NCI-H1930 (cell line): ENCODE results near the gene PRELID2.
"Not testable (repeated sequence)": the region's sequence is repeated elsewhere in the genome, so short reads cannot be mapped to it uniquely, and the experiment has no call there.

Experiments
- DNase-seq, 2 experiments: peaks; one replicate each; lab custom pipeline; 2025; lab: John Stamatoyannopoulos, UW

The PRELID2 gene

GRCh38 chr5:145834917-145835847 lies at the start of gene PRELID2:
Gene PRELID2 (minus strand): TSS chr5:145835342. CDS start chr5:145835251, 91 bp downstream.
- DNase-seq: peak; percentile 25 to 75

GRCh38 chr5:145874765-145875164 lies 39.6 kb upstream of the PRELID2 start:
- no peak for DNase-seq

GRCh38 chr5:145872914-145873313 lies 37.8 kb upstream of the PRELID2 start, which contains the start of gene GRXCR2:
Gene GRXCR2 (minus strand): TSS chr5:145873014. CDS start chr5:145872968, 46 bp downstream.
- DNase-seq: no peak

DNA sequence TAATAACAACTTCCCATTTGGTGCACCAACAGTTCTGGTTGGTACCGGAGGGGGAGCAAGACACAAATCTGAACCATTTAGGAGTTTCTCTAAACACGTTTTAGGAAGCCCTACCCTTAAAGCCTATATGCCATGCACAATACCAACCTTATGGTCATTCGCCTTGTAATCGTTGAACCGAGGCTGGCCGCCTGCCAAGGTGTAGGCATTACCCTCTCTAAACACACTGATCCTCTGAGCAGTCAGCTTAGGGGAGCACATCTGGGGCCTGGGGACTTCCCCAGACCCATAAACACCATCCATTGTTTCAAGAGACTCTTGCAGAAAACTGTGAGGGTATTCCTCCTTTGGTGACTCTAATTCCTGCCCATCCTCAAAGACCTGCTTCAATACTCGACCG lies 37.3 kb upstream of the PRELID2 start:
- no peak for DNase-seq

- no peak for DNase-seq
These were observed 34.6 kb upstream of the PRELID2 start for GRCh38 chr5:145869753-145870152.

DNA sequence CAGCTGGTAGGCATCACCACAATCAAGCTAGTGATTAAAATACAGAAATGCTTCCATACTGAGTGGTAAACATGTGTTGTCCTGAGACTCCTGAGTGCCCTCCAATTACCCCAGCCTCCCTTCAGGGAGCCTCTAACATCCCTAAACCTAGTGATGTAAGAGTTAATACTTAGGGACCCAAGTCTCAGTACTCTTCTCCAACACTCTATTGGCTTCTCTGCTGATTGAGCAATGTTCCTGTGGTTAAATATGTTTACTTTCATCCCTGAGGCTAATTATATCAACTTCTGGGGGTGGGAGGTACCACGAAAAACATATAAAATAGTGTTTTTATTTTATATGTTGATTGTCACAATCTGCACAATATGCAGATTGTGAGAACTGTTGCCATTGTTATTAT lies 32.7 kb upstream of the PRELID2 start:
- DNase-seq: no peak

DNA sequence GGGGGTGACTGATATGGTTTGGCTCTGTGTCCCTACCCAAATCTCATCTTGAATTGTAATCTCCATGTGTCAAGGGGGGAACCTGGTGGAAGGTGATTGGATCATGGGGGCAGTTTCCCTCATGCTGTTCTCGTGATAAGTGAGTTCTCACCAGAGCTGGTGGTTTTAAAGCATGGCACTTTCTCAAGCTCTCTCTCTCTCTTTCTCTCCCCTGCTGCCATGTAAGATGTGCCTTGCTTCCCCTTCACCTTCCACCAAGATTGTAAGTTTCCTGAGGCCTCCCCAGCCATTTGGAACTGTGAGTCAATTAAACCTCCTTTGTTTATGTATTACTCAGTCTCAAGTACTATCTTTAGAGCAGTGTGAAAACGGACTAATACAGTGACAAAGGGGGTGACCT lies 29.3 kb upstream of the PRELID2 start:
- not testable (repeated sequence) for DNase-seq

GRCh38 chr5:145863003-145863402 lies 27.9 kb upstream of the PRELID2 start:
- DNase-seq: no peak

- no peak for DNase-seq
These were observed 24.8 kb upstream of the PRELID2 start for GRCh38 chr5:145859897-145860296.

DNA sequence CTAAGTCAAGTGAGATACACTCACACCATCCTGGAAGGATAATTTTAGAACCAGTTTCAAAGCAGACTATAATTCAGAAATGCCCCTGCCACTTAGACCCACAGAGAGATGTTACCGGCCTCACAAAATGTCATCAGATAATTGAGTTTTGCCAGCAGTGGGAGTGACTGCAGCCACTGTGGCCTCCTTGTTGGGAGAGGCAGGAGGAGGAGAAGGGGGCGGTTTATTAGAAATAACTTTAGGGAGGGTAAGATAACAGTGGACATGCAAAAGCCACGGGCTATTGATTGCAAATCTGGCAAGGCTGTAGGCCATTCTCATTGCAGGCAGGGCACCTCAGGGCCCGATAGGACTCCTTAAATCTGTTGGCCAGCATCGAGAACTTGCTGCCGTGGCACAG lies 24.3 kb upstream of the PRELID2 start:
- no peak for DNase-seq

DNA sequence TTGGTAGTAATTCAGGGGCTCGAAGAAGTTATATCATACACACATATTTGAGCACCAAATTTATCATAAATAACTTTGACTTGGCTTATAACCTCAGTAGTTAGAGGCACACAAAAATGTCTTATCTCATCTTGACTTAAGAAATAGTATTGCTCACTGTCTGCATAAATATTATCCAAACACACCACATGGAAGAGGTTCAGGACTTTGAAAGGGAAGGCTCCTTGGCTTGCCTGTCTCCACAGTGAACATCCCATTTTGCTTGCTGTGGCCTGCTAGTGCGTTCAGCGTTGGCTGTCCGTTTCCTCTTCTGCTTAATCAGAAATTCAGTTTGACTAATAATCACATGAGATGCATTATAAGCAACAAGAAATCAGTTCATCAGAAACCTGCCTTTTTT lies 23.8 kb upstream of the PRELID2 start:
- DNase-seq: no peak

DNA sequence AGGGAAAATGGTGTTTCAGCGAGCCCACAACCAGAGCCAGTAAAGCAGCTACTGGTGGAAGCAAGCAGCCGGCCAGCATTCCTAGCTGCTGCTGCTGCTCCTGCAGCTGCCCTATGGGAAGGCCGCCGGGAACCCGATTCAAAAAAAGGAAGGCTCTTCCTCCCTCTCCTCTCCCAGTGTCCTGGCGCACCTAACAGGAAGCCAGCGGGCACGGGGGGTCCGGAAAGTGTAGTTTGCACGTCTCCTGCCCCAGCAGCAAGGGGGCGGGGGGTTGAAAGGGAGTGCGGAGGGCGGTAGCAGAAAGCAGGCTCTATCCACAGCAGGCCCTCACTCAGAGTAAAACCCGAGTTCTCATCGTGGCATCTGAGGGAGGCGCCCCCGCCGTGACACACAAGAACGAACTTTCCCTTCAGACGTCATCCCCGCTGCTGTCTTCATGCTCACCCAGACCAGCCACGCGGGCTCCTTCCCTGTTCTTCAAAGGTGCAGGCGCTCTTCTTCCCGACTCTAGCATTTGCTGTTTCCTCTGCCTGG lies 21.2 kb upstream of the PRELID2 start:
- DNase-seq: no peak

- no peak for DNase-seq
These were observed 20.7 kb upstream of the PRELID2 start for GRCh38 chr5:145855763-145856267.

DNA sequence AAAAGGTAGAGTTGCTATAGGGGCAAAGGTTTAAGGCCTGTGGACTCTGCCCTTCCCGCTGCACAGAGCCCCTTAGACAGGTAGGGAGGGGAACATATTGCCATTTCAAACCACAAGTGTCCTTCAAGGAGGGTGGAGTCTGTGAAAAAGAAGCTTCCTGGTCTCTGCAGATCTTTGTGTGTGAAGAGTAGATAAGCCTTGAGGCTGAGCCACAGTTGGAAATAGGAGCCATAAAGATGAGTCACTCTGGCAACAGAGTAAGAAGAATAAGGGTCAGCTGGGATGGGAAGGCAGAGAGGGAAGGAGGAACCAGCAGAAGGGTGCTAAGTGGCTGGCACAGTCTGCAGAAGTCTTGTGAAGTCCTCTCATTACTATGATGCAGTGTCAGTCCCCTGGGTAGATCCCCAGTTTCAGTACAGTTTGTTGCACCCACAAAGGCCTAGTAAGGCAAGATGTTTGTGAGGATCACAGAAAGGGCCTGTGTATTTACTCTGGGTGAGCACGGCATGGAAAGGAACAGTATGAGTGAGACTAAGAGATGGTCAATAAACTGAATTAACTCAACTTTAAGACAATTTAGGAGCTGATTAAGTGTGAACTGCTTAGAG lies 19.6 kb upstream of the PRELID2 start:
- no peak for DNase-seq

DNA sequence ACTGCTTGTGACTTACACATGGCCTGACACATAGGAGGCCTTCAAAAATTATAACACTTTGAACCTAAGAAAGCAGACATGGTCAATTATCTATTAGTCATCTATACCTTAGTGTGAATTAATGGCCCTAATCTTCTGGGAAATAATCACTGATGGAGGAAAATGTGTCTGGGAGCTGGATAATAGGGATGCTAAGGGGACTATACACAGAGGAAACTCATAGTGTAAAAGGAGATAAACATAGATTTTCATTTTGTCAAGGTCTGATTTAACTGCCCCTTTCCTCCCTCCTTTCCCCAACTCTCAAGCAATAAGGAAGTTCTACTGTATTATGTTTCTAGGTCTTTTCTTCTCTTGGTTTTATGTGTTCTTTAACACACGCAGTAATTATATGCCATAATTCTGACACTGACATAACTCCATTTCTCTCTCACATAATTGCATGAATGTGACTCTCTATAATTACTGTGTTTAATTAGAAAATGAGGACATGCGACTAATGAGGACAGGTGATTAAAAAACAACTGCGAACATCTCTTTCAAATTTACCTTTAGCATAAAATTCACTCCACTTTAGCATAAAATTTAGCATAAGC lies 18.7 kb upstream of the PRELID2 start:
- DNase-seq: no peak

DNA sequence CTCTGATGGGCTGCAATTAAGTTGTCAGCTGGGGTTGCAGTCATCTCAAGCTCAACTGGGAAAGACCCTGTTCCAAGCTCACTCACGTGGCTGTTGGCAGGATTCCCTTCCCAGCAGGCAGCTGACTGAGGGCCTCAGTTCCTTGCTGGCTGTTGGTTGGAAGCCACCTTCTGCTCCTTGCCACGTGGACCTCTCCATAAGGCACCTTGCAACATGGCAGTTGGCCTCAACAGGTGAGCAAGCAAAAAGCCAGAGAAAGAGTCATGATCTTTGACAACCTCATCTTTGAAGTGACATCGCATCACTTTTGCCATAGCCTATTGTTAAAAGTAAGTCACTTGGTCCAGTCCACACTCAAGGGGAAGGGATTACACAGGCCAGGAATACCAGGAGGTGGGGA lies 17.8 kb upstream of the PRELID2 start:
- DNase-seq: no peak

- no peak for DNase-seq
These were observed 13.7 kb upstream of the PRELID2 start for GRCh38 chr5:145848854-145849253.

- DNase-seq: no peak
These were observed 12.7 kb upstream of the PRELID2 start for GRCh38 chr5:145847499-145848497.

DNA sequence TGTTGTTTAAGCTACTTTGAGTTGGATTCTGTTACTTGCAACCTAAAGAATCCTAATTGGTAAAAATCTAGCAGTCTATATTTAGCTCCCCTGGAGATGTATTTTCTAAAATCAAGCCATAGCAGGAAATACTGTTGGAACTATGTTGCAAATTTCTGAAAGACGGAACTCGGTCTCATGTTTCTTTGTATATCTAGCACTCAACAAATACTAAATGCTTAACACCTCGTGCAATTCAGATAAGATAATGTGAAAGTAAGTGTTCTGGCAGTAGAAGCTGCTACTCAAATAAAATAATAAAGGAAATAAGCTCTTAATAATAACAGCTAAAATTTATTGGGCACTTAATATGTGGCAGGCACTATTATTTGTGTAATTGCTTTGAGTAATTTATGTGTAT lies 10.9 kb upstream of the PRELID2 start:
- DNase-seq: no peak

- no peak for DNase-seq
These were observed 6.2 kb upstream of the PRELID2 start for GRCh38 chr5:145841299-145841698.

- no peak for DNase-seq
These were observed 5.5 kb upstream of the PRELID2 start for GRCh38 chr5:145840458-145841132.
